HepG2 (cell line): ENCODE data around the gene NUCB1. TPM values are rescaled to one million over a fixed set of nuclear protein-coding genes. Genes with fewer than 3 reads are reported as not detected.
A peak's percentile ranks its signal among the peaks of the same experiment; 100 is the strongest.

ENCODE experiments used
- ATAC-seq: fragments of 200-7000 bp; cut with Tn5 transposase; 3 replicates; pipeline ENCODE4 v1.9.1; 2020; ENCODE audit warnings: mild to moderate bottlenecking, moderate library complexity
- BruUV-seq: library from RNA; stranded (reverse); fragments of 400-500 nt; replicated peaks from 2 replicates; lab custom pipeline; 2021; lab: Mats Ljungman, UMichigan
- CTCF ChIA-PET: fragments of 300-600 bp; formaldehyde crosslinking; extraction: SDS; loops from one replicate; lab custom pipeline; 2021; ENCODE audit warnings: low total read pairs, inconsistent platforms, low intra/inter-chr PET ratio; lab: Yijun Ruan, JAX
- POLR2A ChIA-PET: fragments of 350-600 bp; sonication (Branson Sonifier 250); formaldehyde crosslinking; loops from one replicate; lab custom pipeline; 2020; ENCODE audit warnings: antibody characterized with exemption, inconsistent platforms; lab: Yijun Ruan, JAX
- DNase-seq: peaks from one replicate; pipeline ENCODE4 v3.0.0-alpha.2; 2015; ENCODE audit warnings: low spot score
- FAIRE-seq: peaks from 3 replicates; lab custom pipeline; 2011; peaks lifted over from hg19 to GRCh38; lab: Jason Lieb, UNC
- H2AFZ ChIP-seq: one replicate; pipeline ENCODE4 v1.6.1; 2011; ENCODE audit warnings: low read length, inconsistent platforms
- H3K27ac ChIP-seq: fragments of 300-600 bp; 3 replicates; pipeline ENCODE4 v1.8.0; 2011; ENCODE audit warnings: mixed run types, mild to moderate bottlenecking, mixed read lengths, low read length, inconsistent platforms; ENCODE audit not compliant: insufficient read depth; ENCODE audit errors: extremely low read length
- H3K27me3 ChIP-seq, 2 experiments: fragments of 200-600 bp in 1 of 2; 2 replicates in 1 of 2; 3 replicates in 1 of 2; pipeline versions ENCODE4 v1.6.0 to v1.8.0; 2011; ENCODE audit warnings: low read length in 2 of 2, mild to moderate bottlenecking in 2 of 2, moderate library complexity in 2 of 2, inconsistent platforms in 1 of 2; ENCODE audit not compliant: insufficient read depth in 2 of 2, control insufficient read depth in 1 of 2
- H3K36me3 ChIP-seq, 2 experiments: fragments of 200-600 bp in 1 of 2; replicated peaks in 1 of 2; 2 replicates in 1 of 2; 3 replicates in 1 of 2; pipeline versions ENCODE4 v1.5.1 to v1.8.0; 2011; ENCODE audit warnings: low read length in 2 of 2, inconsistent platforms in 1 of 2; ENCODE audit not compliant: insufficient read depth in 2 of 2, control insufficient read depth in 1 of 2
- H3K4me1 ChIP-seq: 2 replicates; pipeline ENCODE4 v1.5.1; 2012; ENCODE audit warnings: low read length, inconsistent platforms; ENCODE audit not compliant: insufficient read depth
- H3K4me2 ChIP-seq: 2 replicates; pipeline ENCODE4 v1.6.0; 2011; ENCODE audit warnings: low read depth, low read length, inconsistent platforms
- H3K4me3 ChIP-seq, 3 experiments: fragments of 200-600 bp in 1 of 3; sonication (generic), shearing (Covaris generic) in 1 of 3; replicated peaks in 1 of 3; 2 replicates each; pipeline ENCODE4 v1.5.1; 2011 to 2016; ENCODE audit warnings: low read length in 3 of 3, inconsistent platforms in 2 of 3, low read depth in 2 of 3, mild to moderate bottlenecking in 2 of 3, control low read depth in 1 of 3, mixed read lengths in 1 of 3; ENCODE audit not compliant: insufficient read depth in 1 of 3
- H3K79me2 ChIP-seq: one replicate; pipeline ENCODE4 v1.6.1; 2011; ENCODE audit warnings: low read length, inconsistent platforms; ENCODE audit not compliant: insufficient read depth
- H3K9ac ChIP-seq: 2 replicates; pipeline ENCODE4 v1.6.0; 2011; ENCODE audit warnings: mild to moderate bottlenecking, low read depth, low read length, inconsistent platforms; ENCODE audit not compliant: insufficient read depth
- H3K9me3 ChIP-seq: 2 replicates; pipeline ENCODE4 v1.5.1; 2012; ENCODE audit warnings: mild to moderate bottlenecking, low read length
- H4K20me1 ChIP-seq: 2 replicates; pipeline ENCODE4 v1.6.0; 2011; ENCODE audit warnings: inconsistent platforms, mild to moderate bottlenecking, low read length, moderate library complexity; ENCODE audit not compliant: insufficient read depth
- GABPA ChIP-seq, 2 experiments: IDR thresholded peaks; 2 replicates each; pipeline ENCODE4 v1.6.1; 2011 to 2016; ENCODE audit warnings: low read depth in 2 of 2, low read length in 1 of 2, missing biosample characterization in 1 of 2, missing genetic modification characterization in 1 of 2
- HMG20B ChIP-seq: conservative IDR thresholded peaks from 2 replicates; pipeline ENCODE4 v1.6.1; 2016; ENCODE audit warnings: missing genetic modification reagents, missing compliant biosample characterization
- KDM5B ChIP-seq: sonication (generic); formaldehyde crosslinking; IDR thresholded peaks from 2 replicates; pipeline ENCODE4 v1.4.0; 2020; ENCODE audit warnings: missing genetic modification reagents, mild to moderate bottlenecking, borderline replicate concordance
- MEIS2 ChIP-seq: sonication (generic); formaldehyde crosslinking; IDR thresholded peaks from 2 replicates; pipeline ENCODE4 v1.9.0; 2021; ENCODE audit warnings: mild to moderate bottlenecking, missing genetic modification reagents
- NFIC ChIP-seq: IDR thresholded peaks from 2 replicates; pipeline ENCODE4 v1.6.1; 2012; ENCODE audit warnings: mild to moderate bottlenecking, low read length, inconsistent platforms
- RBM22 ChIP-seq: fragments of 200-400 bp; formaldehyde crosslinking; optimal IDR thresholded peaks from 2 replicates; pipeline ENCODE3; 2017; ENCODE audit warnings: mild to moderate bottlenecking, low read length, moderate library complexity
- RCOR2 ChIP-seq: IDR thresholded peaks from 2 replicates; pipeline ENCODE4 v1.6.1; 2016; ENCODE audit warnings: missing biosample characterization, missing genetic modification reagents
- SIN3A ChIP-seq: IDR thresholded peaks from 2 replicates; pipeline ENCODE4 v1.6.1; 2011; ENCODE audit warnings: low read depth, mild to moderate bottlenecking, control low read depth, low read length, borderline replicate concordance
- SIX4 ChIP-seq: sonication (generic); formaldehyde crosslinking; IDR thresholded peaks from 2 replicates; pipeline ENCODE4 v1.4.0; 2020; ENCODE audit warnings: missing genetic modification reagents
- SRSF4 ChIP-seq: fragments of 200-400 bp; formaldehyde crosslinking; IDR thresholded peaks from one replicate; pipeline ENCODE4 v1.6.1; 2018; ENCODE audit warnings: mild to moderate bottlenecking, low read depth, low read length, moderate library complexity; ENCODE audit not compliant: poor library complexity, severe bottlenecking
- TAF15 ChIP-seq: fragments of 200-400 bp; formaldehyde crosslinking; IDR thresholded peaks from one replicate; pipeline ENCODE4 v1.6.1; 2018; ENCODE audit warnings: mild to moderate bottlenecking, low read depth, low read length; ENCODE audit not compliant: poor library complexity, severe bottlenecking
- YEATS4 ChIP-seq: sonication (generic); formaldehyde crosslinking; IDR thresholded peaks from 2 replicates; pipeline ENCODE4 v1.4.0; 2020; ENCODE audit warnings: missing genetic modification reagents, borderline replicate concordance
- ZBTB42 ChIP-seq: sonication (generic); formaldehyde crosslinking; IDR thresholded peaks from 2 replicates; pipeline ENCODE4 v1.5.0; 2020; ENCODE audit warnings: mild to moderate bottlenecking, missing genetic modification reagents
- ZNF326 ChIP-seq: sonication (generic); formaldehyde crosslinking; IDR thresholded peaks from 2 replicates; pipeline ENCODE4 v1.4.0; 2020; ENCODE audit warnings: missing genetic modification reagents, borderline replicate concordance
- ZNF569 ChIP-seq: sonication (generic); formaldehyde crosslinking; IDR thresholded peaks from 2 replicates; pipeline ENCODE4 v1.5.0; 2020; ENCODE audit warnings: mild to moderate bottlenecking, missing genetic modification reagents, moderate library complexity, borderline replicate concordance
- WGBS: methylation state at CpG from one replicate; pipeline ENCODE4 v1.1.6; 2017; ENCODE audit warnings: low lambda C conversion rate; 5-methylcytosine and 5-hydroxymethylcytosine counted together
- in situ Hi-C: cut with HindIII; loops from 2 replicates; pipeline ENCODE4 v1.10.0; 2017; ENCODE audit warnings: low pct_unique_long_range_greater_than_20kb; ENCODE audit not compliant: extremely low pct_ligation_motif_present
- intact Hi-C: fragments of 100-400 bp; cut with micrococcal nuclease; formaldehyde crosslinking; loops from one replicate; pipeline ENCODE4 v1.10.0; 2022; ENCODE audit not compliant: unreplicated experiment
- polyA plus RNA-seq, 8 experiments: library from polyadenylated mRNA; depleted of rRNA in 3 of 8; stranded (reverse) in 7 of 8; unstranded in 1 of 8; fragments of >200 nt; fragmentation: Illumina TruSeq in 4 of 8; extraction: Trizol in 4 of 8; gene quantifications; 2 replicates each; pipeline versions ENCODE4 v1.2.1 to v1.2.3, GENCODE V29; 2011 to 2016; ENCODE audit warnings: low read depth in 4 of 8, missing spikeins in 1 of 8, mixed read lengths in 1 of 8; ENCODE audit not compliant: insufficient read depth in 1 of 8
- total RNA-seq, 5 experiments: library from RNA; depleted of rRNA; stranded (reverse); fragments of >200 nt; fragmentation: Illumina TruSeq; extraction: Trizol; gene quantifications; 2 replicates each; pipeline ENCODE4 v1.2.3, GENCODE V29; 2016; ENCODE audit warnings: low read depth in 1 of 5
- TF ChIP-seq, protein P1 (sequence below): sonication (generic); formaldehyde crosslinking; IDR thresholded peaks from 2 replicates; pipeline ENCODE4 v1.4.0; 2020; ENCODE audit warnings: mild to moderate bottlenecking, low read depth, missing genetic modification reagents
- TF ChIP-seq, protein P2 (sequence below): IDR thresholded peaks from 2 replicates; pipeline ENCODE4 v1.6.1; 2016; ENCODE audit warnings: mild to moderate bottlenecking, missing biosample characterization, missing genetic modification reagents
- TF ChIP-seq, protein P3 (sequence below): IDR thresholded peaks from 2 replicates; pipeline ENCODE4 v1.6.1; 2016
- TF ChIP-seq, protein P4 (sequence below): sonication (generic); formaldehyde crosslinking; IDR thresholded peaks from 2 replicates; pipeline ENCODE4 v1.5.0; 2020; ENCODE audit warnings: mild to moderate bottlenecking, low read depth, missing genetic modification reagents, borderline replicate concordance

NUCB1 gene
- total and polyA plus RNA-seq, 2 of the 13 experiments (the other 11 are each of a cell fraction or from before 2014, with no cell fraction given) = 82.3 to 106 TPM

GRCh38 chr19:48933382-48933932 is 33.3 kb downstream of the NUCB1 start, which contains the start of gene DHDH (continued):
- TF ChIP-seq MEIS2 (CRISPR knock-in tag) (0 out of 2 replicates have a peak, but pooled peaks have one; percentile 27), KDM5B (CRISPR knock-in tag) (peak; percentile 72), SIX4 (CRISPR knock-in tag) (no peak), SRSF4 (no peak), YEATS4 (CRISPR knock-in tag) (0 out of 2 replicates have a peak, but pooled peaks have one; percentile 38), GABPA (IDR thresholded peaks at IDR 0.05; ENCODE audit: low read depth, low read length) (no peak), GABPA (CRISPR knock-in tag; IDR thresholded peaks at IDR 0.05; ENCODE audit: low read depth) (peak; percentile 20; the same call in 1 of the 2 replicates), SIN3A (peak; percentile 14; the same call in 1 of the 2 replicates), RCOR2 (0 out of 2 replicates have a peak, but pooled peaks have one; percentile 33)
- TF ChIP-seq, protein P1, sequence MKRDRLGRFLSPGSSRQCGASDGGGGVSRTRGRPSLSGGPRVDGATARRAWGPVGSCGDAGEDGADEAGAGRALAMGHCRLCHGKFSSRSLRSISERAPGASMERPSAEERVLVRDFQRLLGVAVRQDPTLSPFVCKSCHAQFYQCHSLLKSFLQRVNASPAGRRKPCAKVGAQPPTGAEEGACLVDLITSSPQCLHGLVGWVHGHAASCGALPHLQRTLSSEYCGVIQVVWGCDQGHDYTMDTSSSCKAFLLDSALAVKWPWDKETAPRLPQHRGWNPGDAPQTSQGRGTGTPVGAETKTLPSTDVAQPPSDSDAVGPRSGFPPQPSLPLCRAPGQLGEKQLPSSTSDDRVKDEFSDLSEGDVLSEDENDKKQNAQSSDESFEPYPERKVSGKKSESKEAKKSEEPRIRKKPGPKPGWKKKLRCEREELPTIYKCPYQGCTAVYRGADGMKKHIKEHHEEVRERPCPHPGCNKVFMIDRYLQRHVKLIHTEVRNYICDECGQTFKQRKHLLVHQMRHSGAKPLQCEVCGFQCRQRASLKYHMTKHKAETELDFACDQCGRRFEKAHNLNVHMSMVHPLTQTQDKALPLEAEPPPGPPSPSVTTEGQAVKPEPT = 0 out of 2 replicates have a peak, but pooled peaks have one; percentile 24

GRCh38 chr19:48934837-48935236 is 34.7 kb downstream of the NUCB1 start:
- H3K79me2 ChIP-seq = no peaks in the 10 kb centered on the region
- intact Hi-C loops = loop anchor here (2.0 kb wide), 1 partner anchor 36 kb away; no protein-coding TSS in a partner anchor
- H3K36me3 ChIP-seq = no peaks in the 10 kb centered on the region
- peak overlapping the region; percentile 78 for H3K4me2 ChIP-seq
- FAIRE-seq (no peak), DNase-seq (peak; percentile 29), ATAC-seq (peak; percentile 58)
- peaks cover 31% of the 10 kb centered on the region for H3K4me1 ChIP-seq
- H3K9me3 ChIP-seq = no peaks in the 10 kb centered on the region
- ChIA-PET POLR2A (interaction anchor here (1.0 to 1.5 kb wide), 3 partner anchors 18 to 31 kb away, joined by 3 to 4 read pairs (median 3); partner anchors contain the start of gene FTL), CTCF (interaction anchor here (1.0 to 1.5 kb wide), 2 partner anchors 35 to 36 kb away, joined by 4 to 8 read pairs; no protein-coding TSS in a partner anchor)
- 48% methylated on average over 17 of the region's 19 CpGs for WGBS
- H4K20me1 ChIP-seq = no peaks in the 10 kb centered on the region
- H3K27ac ChIP-seq = no peak overlapping the region
- H3K9ac ChIP-seq = no peak overlapping the region
- H3K4me3 ChIP-seq = no peak overlapping the region; a peak in 1 of 6 replicates
- no peak overlapping the region for H2AFZ ChIP-seq
- in situ Hi-C loops = no loop called here
- BruUV-seq = no TSS peak
- peaks cover 0 to 1% of the 10 kb centered on the region in 2 experiments; a peak in 1 of 5 replicates for H3K27me3 ChIP-seq
- TF ChIP-seq, protein P2, sequence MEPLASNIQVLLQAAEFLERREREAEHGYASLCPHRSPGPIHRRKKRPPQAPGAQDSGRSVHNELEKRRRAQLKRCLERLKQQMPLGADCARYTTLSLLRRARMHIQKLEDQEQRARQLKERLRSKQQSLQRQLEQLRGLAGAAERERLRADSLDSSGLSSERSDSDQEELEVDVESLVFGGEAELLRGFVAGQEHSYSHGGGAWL (CRISPR knock-in tag) = no peak
- TF ChIP-seq, protein P3, sequence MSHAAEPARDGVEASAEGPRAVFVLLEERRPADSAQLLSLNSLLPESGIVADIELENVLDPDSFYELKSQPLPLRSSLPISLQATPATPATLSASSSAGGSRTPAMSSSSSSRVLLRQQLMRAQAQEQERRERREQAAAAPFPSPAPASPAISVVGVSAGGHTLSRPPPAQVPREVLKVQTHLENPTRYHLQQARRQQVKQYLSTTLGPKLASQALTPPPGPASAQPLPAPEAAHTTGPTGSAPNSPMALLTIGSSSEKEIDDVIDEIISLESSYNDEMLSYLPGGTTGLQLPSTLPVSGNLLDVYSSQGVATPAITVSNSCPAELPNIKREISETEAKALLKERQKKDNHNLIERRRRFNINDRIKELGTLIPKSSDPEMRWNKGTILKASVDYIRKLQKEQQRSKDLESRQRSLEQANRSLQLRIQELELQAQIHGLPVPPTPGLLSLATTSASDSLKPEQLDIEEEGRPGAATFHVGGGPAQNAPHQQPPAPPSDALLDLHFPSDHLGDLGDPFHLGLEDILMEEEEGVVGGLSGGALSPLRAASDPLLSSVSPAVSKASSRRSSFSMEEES (CRISPR knock-in tag) = no peak
- TF ChIP-seq, protein P4, sequence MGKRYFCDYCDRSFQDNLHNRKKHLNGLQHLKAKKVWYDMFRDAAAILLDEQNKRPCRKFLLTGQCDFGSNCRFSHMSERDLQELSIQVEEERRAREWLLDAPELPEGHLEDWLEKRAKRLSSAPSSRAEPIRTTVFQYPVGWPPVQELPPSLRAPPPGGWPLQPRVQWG = no peak
- TF ChIP-seq ZNF326 (no peak), ZNF569 (CRISPR knock-in tag) (no peak), HMG20B (no peak), RBM22 (no peak), TAF15 (no peak), ZBTB42 (no peak), NFIC (no peak)
